ENCODE data around the gene ARMC8. TPM values are rescaled to one million over a fixed set of nuclear protein-coding genes. Genes with fewer than 3 reads are reported as not detected.

The ARMC8 gene
- total RNA-seq, 1 experiment from 2014 or later, result 63.6 TPM

DNA sequence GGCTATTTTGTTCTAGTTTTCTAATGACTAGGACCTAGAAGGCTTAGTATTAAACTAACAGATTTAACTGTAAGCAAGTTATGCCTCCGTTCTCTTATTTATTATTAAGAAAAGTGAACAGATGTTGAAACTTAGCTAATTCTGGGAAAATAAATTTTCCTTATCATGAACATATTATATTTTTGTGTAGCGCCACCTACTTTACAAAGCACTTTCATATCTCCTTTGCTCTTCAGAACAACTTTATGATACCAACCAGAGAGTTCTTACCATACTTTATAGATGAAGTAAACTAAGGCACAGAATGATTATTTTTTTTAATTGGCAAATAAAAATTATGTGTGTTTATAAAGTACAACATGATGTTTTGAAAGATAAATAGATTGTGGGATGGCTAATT is 83.1 kb downstream of the ARMC8 start:
- H3K18ac ChIP-seq (ENCODE audit: insufficient read length, low read depth, low read length), result no peak overlapping the region
- no peak overlapping the region for H2BK12ac ChIP-seq (ENCODE audit: insufficient read length, low read depth, low read length)
- H3K14ac ChIP-seq (ENCODE audit: insufficient read depth, low read length), result no peak overlapping the region
- H3K79me2 ChIP-seq (ENCODE audit: insufficient read depth, low read length), result no peaks in the 10 kb centered on the region
- H3K27ac Mint-ChIP-seq, result no peak overlapping the region
- H3K4ac ChIP-seq (ENCODE audit: low read depth, low read length), result no peak overlapping the region
- H3K79me1 ChIP-seq (ENCODE audit: insufficient read depth, low read depth, low read length, poor library complexity, severe bottlenecking), result no peaks in the 10 kb centered on the region
- H3K27me3 ChIP-seq (ENCODE audit: insufficient read depth, low read length), result no peaks in the 10 kb centered on the region
- H3K9ac ChIP-seq (ENCODE audit: extremely low read depth, insufficient read length, low read length), result no peak overlapping the region
- no peak overlapping the region for H3T11ph ChIP-seq (ENCODE audit: low read length)
- no peak overlapping the region for H4K91ac ChIP-seq (ENCODE audit: insufficient read length, low read depth, low read length)
- no peak overlapping the region for H3K23ac ChIP-seq (ENCODE audit: insufficient read length, low read depth, low read length)
- no peak overlapping the region for H3K56ac ChIP-seq (ENCODE audit: insufficient read length, low read depth, low read length)
- H2AFZ ChIP-seq (ENCODE audit: low read length), result no peak overlapping the region
- no peak overlapping the region for H3K4me2 ChIP-seq (ENCODE audit: insufficient read depth, insufficient read length, low read length)
- H2BK5ac ChIP-seq (ENCODE audit: insufficient read length, low read length), result no peak overlapping the region
- H3K27ac ChIP-seq (ENCODE audit: insufficient read length, low read depth, low read length), result no peak overlapping the region
- H3K27me3 Mint-ChIP-seq (ENCODE audit: low read depth), result no peaks in the 10 kb centered on the region
- no peak overlapping the region for H4K5ac ChIP-seq (ENCODE audit: insufficient read length, low read depth, low read length)
- no peak for DNase-seq
- H2BK20ac ChIP-seq (ENCODE audit: low read depth, low read length, poor library complexity, severe bottlenecking), result no peak overlapping the region
- no peaks in the 10 kb centered on the region for H3K4me1 Mint-ChIP-seq
- TF ChIP-seq, protein P1, sequence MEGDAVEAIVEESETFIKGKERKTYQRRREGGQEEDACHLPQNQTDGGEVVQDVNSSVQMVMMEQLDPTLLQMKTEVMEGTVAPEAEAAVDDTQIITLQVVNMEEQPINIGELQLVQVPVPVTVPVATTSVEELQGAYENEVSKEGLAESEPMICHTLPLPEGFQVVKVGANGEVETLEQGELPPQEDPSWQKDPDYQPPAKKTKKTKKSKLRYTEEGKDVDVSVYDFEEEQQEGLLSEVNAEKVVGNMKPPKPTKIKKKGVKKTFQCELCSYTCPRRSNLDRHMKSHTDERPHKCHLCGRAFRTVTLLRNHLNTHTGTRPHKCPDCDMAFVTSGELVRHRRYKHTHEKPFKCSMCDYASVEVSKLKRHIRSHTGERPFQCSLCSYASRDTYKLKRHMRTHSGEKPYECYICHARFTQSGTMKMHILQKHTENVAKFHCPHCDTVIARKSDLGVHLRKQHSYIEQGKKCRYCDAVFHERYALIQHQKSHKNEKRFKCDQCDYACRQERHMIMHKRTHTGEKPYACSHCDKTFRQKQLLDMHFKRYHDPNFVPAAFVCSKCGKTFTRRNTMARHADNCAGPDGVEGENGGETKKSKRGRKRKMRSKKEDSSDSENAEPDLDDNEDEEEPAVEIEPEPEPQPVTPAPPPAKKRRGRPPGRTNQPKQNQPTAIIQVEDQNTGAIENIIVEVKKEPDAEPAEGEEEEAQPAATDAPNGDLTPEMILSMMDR (conservative IDR thresholded peaks at IDR 0.05), result no peak
- H4K8ac ChIP-seq (replicated peaks; ENCODE audit: insufficient read length, low read depth, low read length), result no peak overlapping the region
- H3K9me3 ChIP-seq (ENCODE audit: control insufficient read depth, low read depth, low read length), result no peaks in the 10 kb centered on the region
- H3K4me3 Mint-ChIP-seq, result no peak overlapping the region
- no peak overlapping the region for H2BK120ac ChIP-seq (ENCODE audit: low read depth, low read length, poor library complexity, severe bottlenecking)
- no peaks in the 10 kb centered on the region for H4K20me1 ChIP-seq (ENCODE audit: control insufficient read depth, insufficient read depth, insufficient read length)
- no peaks in the 10 kb centered on the region for H3K9me3 Mint-ChIP-seq
- H3K23me2 ChIP-seq (ENCODE audit: insufficient read length, low read depth, low read length, poor library complexity, severe bottlenecking), result no peaks in the 10 kb centered on the region
- peaks cover 15 to 49% (median 34%) of the 10 kb centered on the region in 3 experiments; a peak in 6 of 7 replicates for H3K36me3 Mint-ChIP-seq (ENCODE audit: insufficient read depth in 1 of 3, low read depth in 3 of 3)
- no CpG with 5 or more reads among the region's 2 CpGs for WGBS (ENCODE audit: extremely low coverage, insufficient read length, low lambda C conversion rate)
- H3K4me1 ChIP-seq (ENCODE audit: insufficient read depth, low read length), result no peaks in the 10 kb centered on the region
- H2BK15ac ChIP-seq (ENCODE audit: low read depth, low read length), result no peak overlapping the region
- H2AK5ac ChIP-seq (ENCODE audit: insufficient read length, low read length), result no peak overlapping the region

Data from H9 (cell line).